ENCODE results near the gene DDX51. TPM values are rescaled to one million over a fixed set of nuclear protein-coding genes. Genes with fewer than 3 reads are reported as not detected.

Gene DDX51
- total RNA-seq, 4 donors from 2014 or later: 6.8 to 18.6 (median 9.5) TPM

GRCh38 chr12:132188451-132188901 lies 44.4 kb upstream of the DDX51 start:
- no peak for TF ChIP-seq CTCF (IDR thresholded peaks at IDR 0.05; ENCODE audit: low read depth)

GRCh38 chr12:132187646-132188450 lies 43.7 kb upstream of the DDX51 start:
- TF ChIP-seq CTCF (IDR thresholded peaks at IDR 0.05; ENCODE audit: low read depth): no peak

GRCh38 chr12:132186857-132187620 lies 42.9 kb upstream of the DDX51 start:
- no peak for TF ChIP-seq CTCF (IDR thresholded peaks at IDR 0.05; ENCODE audit: low read depth)

GRCh38 chr12:132186208-132186856 lies 42.2 kb upstream of the DDX51 start:
- TF ChIP-seq CTCF (IDR thresholded peaks at IDR 0.05; ENCODE audit: low read depth): no peak

GRCh38 chr12:132185705-132186104 lies 41.6 kb upstream of the DDX51 start:
- no peak for TF ChIP-seq CTCF (IDR thresholded peaks at IDR 0.05; ENCODE audit: low read depth)

- no peak for TF ChIP-seq CTCF (IDR thresholded peaks at IDR 0.05; ENCODE audit: low read depth)
Measured at GRCh38 chr12:132182711-132183365, 38.7 kb upstream of the DDX51 start.
